Subcutaneous adipose tissue (tissue), 4 donors: Measurements from ENCODE around the gene SOHLH1. TPM values are rescaled to one million over a fixed set of nuclear protein-coding genes. Genes with fewer than 3 reads are reported as not detected.

Experiments used
- CTCF ChIP-seq: fragments of 450-650 bp; IDR thresholded peaks from one replicate; pipeline ENCODE4 v1.5.1; 2016; ENCODE audit warnings: low read depth, mild to moderate bottlenecking, control low read depth, antibody characterized with exemption, moderate library complexity
- total RNA-seq, 4 donors: library from RNA; depleted of rRNA; stranded (reverse); fragments of >200 nt; gene quantifications; one replicate each; pipeline ENCODE4 v1.1.0, GENCODE V29; 2016

SOHLH1 gene
- total RNA-seq, 4 donors from 2014 or later = not detected

DNA sequence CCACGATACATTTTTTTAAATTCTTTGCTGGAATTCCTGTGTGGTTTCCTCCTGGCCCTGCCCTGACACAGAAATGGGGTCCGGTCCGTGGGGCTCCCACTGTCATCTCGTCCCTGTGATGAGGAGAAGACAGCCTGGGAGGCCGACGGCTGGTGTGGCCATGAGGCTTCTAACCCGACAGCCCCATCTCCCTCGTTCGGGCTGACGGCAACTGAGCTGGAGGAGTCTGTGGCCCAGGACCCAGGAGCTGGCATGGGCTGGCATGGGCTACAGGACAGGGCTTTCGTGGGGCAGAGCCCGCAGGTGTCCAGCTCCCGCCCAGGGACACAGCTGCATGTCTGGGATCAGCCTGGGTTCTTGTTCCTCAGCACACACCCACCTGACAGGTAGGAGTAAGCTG is 22.4 kb downstream of the SOHLH1 start:
- TF ChIP-seq CTCF = no peak

DNA sequence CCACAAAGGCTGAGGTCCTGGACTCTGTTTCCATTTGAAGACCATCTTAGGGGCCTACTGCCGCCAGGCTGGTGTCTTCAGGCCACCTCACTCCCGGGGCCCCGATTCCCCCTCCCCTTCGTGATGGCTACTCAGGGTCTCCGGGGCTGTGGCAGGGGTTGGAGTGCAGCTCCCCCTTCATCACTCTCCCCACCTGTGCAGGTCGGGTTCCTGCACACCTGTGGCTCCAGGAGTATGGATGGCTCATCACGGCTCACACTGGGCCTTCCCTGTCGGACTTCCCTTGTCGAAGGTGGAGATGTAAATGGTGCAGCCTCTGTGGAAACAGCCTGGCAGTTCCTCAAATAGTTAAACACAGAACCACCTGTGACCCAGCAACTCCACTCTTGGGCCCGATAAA is 24.3 kb downstream of the SOHLH1 start:
- no peak for TF ChIP-seq CTCF

DNA sequence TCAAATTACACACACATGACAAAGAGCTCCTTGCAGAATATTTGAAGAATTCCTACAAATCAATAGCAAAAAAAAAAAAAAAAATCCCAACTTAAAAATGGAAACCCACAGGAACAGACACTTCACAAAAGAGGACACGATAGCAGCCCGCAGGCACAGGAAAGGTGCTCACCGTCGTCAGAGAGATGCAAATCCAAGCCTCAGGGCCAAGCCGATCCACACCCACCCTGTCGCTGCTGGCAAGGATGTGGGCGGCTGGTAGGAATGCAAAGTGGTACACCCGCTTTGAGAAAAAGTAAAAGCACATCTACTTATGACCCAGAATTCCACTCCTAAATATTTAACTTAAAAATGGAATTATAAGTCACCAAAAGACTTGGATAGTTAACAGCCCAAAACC is 25.3 kb downstream of the SOHLH1 start:
- TF ChIP-seq CTCF = no peak

GRCh38 chr9:135671591-135672041 is 27.7 kb downstream of the SOHLH1 start:
- no peak for TF ChIP-seq CTCF

- TF ChIP-seq CTCF = no peak
Observed at GRCh38 chr9:135670721-135671590, 28.3 kb downstream of the SOHLH1 start.

DNA sequence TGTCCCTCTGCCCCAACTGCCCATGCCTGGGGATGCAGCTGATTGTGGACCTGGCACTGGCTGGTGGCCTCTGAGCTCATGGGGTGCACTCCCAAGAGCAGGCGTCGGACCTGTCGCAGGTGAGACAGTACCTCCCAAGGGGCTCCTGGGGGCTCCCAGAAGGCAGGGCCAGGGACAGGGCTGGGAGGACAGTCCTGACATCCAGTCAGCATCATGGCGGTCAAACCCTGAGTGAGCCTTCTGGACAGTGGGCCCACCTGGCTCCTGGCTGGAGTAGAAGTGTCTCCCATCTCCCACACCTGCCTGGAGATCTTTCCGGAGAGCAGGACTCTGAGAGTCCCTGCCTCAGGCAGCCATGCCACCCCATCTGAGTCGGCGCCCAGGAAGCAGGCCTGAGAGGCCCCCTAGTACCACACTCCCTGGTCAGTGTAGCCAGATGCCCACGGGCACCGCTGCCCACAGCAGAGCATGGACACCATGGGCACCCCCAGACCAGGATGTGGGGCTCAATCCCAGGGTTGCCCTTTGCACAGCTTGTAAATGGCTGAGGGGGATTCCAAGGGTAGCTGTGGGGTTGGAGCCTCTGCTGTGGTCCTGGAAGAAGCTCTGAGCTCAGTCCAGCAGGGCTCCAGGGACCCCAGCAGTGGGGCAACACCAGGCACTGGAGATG is 29.5 kb downstream of the SOHLH1 start:
- TF ChIP-seq CTCF = no peak

DNA sequence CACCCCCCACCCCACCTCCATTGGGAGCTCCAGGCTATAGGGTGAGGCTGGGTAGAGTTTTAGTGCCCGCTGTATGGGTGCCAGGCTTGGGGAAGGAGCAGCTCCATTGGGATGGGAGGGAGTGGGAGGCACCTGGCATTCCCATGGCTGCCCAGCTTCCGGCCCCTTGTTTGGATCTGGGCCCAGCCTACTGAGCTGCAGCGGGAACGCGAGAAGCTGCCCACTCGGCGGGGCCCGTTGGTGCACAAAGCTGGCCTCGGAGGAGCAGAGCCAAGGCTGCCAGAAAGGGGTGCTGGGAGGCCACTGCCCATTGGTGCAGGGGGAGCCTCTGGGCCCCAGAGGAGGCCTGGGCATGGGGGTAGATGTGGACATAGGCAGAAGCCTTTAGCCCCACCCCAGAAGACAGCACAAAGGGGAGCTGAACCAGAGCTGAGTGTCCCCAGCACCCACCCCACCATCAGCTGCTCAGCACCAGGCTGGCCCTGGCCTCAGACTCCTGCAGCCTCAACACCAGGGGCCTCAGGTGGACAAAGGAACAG is 31.7 kb downstream of the SOHLH1 start:
- no peak for TF ChIP-seq CTCF
